Hepatocyte (in vitro differentiated cells): ENCODE results near the gene RPS6KA5.

Source experiments
- EZH2 ChIP-seq: fragments of 200-600 bp; sonication (generic); IDR thresholded peaks from 2 replicates; pipeline ENCODE4 v1.6.1; 2016; ENCODE audit warnings: antibody characterized with exemption, mild to moderate bottlenecking, borderline replicate concordance
- EZH2phosphoT487 ChIP-seq: fragments of 200-600 bp; sonication (generic); IDR thresholded peaks from one replicate; pipeline ENCODE4 v1.6.1; 2018; ENCODE audit warnings: antibody characterized with exemption, mild to moderate bottlenecking, low read depth, moderate library complexity; ENCODE audit not compliant: unreplicated experiment, severe bottlenecking
- TF ChIP-seq, protein P1 (sequence below): fragments of 200-600 bp; sonication (generic); IDR thresholded peaks from 2 replicates; pipeline ENCODE4 v1.5.1; 2016; ENCODE audit warnings: antibody characterized with exemption, mild to moderate bottlenecking; ENCODE audit not compliant: poor library complexity

DNA sequence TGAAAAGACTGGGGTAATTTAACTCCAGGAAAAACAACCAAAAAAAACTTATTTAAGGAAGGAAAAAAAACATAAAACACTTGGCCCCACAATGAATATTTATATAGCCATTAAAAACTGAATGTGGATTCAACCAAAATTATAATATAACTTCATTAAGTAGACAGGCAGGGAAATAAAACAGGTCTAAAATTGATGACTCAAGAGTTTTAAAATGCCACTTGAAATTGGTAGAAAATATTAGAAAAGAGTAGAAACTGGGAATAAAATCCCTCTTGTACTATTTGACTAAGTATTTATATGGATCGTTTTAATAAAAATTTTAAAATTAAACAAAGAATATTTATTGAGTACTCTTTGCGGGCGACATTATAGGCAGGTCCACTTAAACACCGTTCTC, 28.8 kb downstream of the RPS6KA5 start:
- TF ChIP-seq EZH2 (no peak), EZH2phosphoT487 (no peak)
- TF ChIP-seq, protein P1, sequence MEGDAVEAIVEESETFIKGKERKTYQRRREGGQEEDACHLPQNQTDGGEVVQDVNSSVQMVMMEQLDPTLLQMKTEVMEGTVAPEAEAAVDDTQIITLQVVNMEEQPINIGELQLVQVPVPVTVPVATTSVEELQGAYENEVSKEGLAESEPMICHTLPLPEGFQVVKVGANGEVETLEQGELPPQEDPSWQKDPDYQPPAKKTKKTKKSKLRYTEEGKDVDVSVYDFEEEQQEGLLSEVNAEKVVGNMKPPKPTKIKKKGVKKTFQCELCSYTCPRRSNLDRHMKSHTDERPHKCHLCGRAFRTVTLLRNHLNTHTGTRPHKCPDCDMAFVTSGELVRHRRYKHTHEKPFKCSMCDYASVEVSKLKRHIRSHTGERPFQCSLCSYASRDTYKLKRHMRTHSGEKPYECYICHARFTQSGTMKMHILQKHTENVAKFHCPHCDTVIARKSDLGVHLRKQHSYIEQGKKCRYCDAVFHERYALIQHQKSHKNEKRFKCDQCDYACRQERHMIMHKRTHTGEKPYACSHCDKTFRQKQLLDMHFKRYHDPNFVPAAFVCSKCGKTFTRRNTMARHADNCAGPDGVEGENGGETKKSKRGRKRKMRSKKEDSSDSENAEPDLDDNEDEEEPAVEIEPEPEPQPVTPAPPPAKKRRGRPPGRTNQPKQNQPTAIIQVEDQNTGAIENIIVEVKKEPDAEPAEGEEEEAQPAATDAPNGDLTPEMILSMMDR: no peak
